WTC11 (cell line): ENCODE results near the gene S100A12.

ENCODE experiments used
- ATF1 ChIP-seq: sonication (generic); formaldehyde crosslinking; IDR thresholded peaks from 2 replicates; pipeline ENCODE4 v1.8.1; 2023; ENCODE audit warnings: mild to moderate bottlenecking, moderate library complexity, missing genetic modification reagents
- CREM ChIP-seq: sonication (generic); formaldehyde crosslinking; IDR thresholded peaks from 2 replicates; pipeline ENCODE4 v1.8.1; 2022; ENCODE audit warnings: mild to moderate bottlenecking, missing genetic modification reagents, moderate library complexity
- FOXP1 ChIP-seq: sonication (generic); formaldehyde crosslinking; IDR thresholded peaks from 2 replicates; pipeline ENCODE4 v1.8.0; 2022; ENCODE audit warnings: missing genetic modification reagents, mild to moderate bottlenecking, moderate library complexity, borderline replicate concordance
- JUN ChIP-seq: sonication (generic); formaldehyde crosslinking; IDR thresholded peaks from 2 replicates; pipeline ENCODE4 v1.8.0; 2023; ENCODE audit warnings: mild to moderate bottlenecking, missing genetic modification reagents
- MXD4 ChIP-seq: fragments of 250-450 bp; sonication (Bioruptor Pico); IDR thresholded peaks from 2 replicates; pipeline ENCODE4 v1.8.0; 2021; ENCODE audit warnings: mild to moderate bottlenecking, moderate library complexity, borderline replicate concordance
- MYBL2 ChIP-seq: sonication (generic); formaldehyde crosslinking; IDR thresholded peaks from 2 replicates; pipeline ENCODE4 v1.8.1; 2023; ENCODE audit warnings: mild to moderate bottlenecking, moderate library complexity, missing genetic modification reagents
- NFYB ChIP-seq: sonication (generic); formaldehyde crosslinking; conservative IDR thresholded peaks from 2 replicates; pipeline ENCODE4 v1.8.0; 2022; ENCODE audit warnings: low read depth, missing genetic modification reagents
- RELA ChIP-seq: sonication (generic); formaldehyde crosslinking; IDR thresholded peaks from 2 replicates; pipeline ENCODE4 v1.8.1; 2022; ENCODE audit warnings: missing genetic modification reagents, mild to moderate bottlenecking, borderline replicate concordance
- SP1 ChIP-seq: sonication (generic); formaldehyde crosslinking; conservative IDR thresholded peaks from 2 replicates; pipeline ENCODE4 v1.8.1; 2022; ENCODE audit warnings: missing genetic modification reagents
- TF ChIP-seq, protein P1 (sequence below): sonication (generic); formaldehyde crosslinking; conservative IDR thresholded peaks from 2 replicates; pipeline ENCODE4 v1.8.1; 2022; ENCODE audit warnings: mild to moderate bottlenecking, missing genetic modification reagents
- TF ChIP-seq, protein P2 (sequence below): fragments of 200-600 bp; IDR thresholded peaks from 2 replicates; pipeline ENCODE4 v1.8.0; 2022; ENCODE audit warnings: antibody characterized with exemption
- TF ChIP-seq, protein P3 (sequence below): sonication (generic); formaldehyde crosslinking; IDR thresholded peaks from 2 replicates; pipeline ENCODE4 v1.8.1; 2023; ENCODE audit warnings: mild to moderate bottlenecking, missing genetic modification reagents, moderate library complexity

DNA sequence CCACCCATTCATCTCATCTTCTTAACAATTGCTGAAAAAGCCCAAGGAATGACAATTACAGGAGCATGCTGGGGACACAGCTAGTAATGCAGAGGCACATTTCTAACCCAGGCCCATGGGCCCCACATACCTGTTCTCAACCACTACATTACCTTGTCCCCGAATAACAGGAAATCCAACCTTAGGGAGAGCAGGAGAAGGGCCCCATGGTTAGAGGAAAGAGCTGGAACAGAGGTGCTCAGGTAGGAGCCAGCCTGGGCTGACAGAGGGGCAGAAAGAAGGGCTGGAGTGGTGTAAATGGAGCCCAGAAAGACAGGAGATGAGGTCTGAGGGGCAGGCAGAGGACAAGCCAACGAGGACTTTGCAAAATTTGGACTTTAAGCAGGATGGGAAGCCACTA, 26.8 kb upstream of the S100A12 start:
- TF ChIP-seq RELA (CRISPR knock-in tag): no peak
- TF ChIP-seq, protein P1, sequence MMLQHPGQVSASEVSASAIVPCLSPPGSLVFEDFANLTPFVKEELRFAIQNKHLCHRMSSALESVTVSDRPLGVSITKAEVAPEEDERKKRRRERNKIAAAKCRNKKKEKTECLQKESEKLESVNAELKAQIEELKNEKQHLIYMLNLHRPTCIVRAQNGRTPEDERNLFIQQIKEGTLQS: no peak
- no peak for TF ChIP-seq NFYB (CRISPR knock-in tag)
- TF ChIP-seq, protein P2, sequence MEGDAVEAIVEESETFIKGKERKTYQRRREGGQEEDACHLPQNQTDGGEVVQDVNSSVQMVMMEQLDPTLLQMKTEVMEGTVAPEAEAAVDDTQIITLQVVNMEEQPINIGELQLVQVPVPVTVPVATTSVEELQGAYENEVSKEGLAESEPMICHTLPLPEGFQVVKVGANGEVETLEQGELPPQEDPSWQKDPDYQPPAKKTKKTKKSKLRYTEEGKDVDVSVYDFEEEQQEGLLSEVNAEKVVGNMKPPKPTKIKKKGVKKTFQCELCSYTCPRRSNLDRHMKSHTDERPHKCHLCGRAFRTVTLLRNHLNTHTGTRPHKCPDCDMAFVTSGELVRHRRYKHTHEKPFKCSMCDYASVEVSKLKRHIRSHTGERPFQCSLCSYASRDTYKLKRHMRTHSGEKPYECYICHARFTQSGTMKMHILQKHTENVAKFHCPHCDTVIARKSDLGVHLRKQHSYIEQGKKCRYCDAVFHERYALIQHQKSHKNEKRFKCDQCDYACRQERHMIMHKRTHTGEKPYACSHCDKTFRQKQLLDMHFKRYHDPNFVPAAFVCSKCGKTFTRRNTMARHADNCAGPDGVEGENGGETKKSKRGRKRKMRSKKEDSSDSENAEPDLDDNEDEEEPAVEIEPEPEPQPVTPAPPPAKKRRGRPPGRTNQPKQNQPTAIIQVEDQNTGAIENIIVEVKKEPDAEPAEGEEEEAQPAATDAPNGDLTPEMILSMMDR: no peak
- TF ChIP-seq, protein P3, sequence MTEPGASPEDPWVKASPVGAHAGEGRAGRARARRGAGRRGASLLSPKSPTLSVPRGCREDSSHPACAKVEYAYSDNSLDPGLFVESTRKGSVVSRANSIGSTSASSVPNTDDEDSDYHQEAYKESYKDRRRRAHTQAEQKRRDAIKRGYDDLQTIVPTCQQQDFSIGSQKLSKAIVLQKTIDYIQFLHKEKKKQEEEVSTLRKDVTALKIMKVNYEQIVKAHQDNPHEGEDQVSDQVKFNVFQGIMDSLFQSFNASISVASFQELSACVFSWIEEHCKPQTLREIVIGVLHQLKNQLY (CRISPR knock-in tag): no peak
- no peak for TF ChIP-seq ATF1
- no peak for TF ChIP-seq FOXP1 (CRISPR knock-in tag)
- no peak for TF ChIP-seq SP1 (CRISPR knock-in tag)
- TF ChIP-seq MXD4 (CRISPR knock-in tag): no peak
- TF ChIP-seq MYBL2 (CRISPR knock-in tag): no peak
- no peak for TF ChIP-seq JUN (CRISPR knock-in tag)
- no peak for TF ChIP-seq CREM (CRISPR knock-in tag)
